ENCODE measurements around the gene SH3GL2.

SH3GL2 gene

GRCh38 chr9:17535176-17535575 lies 43.7 kb upstream of the SH3GL2 start:
- Histone ChIP-seq H2AFZ (ENCODE audit: low read length) (no peak overlapping the region), H3K36me3 (ENCODE audit: insufficient read depth, low read length) (no peaks in the 10 kb centered on the region), H3K27me3 (ENCODE audit: insufficient read depth, low read length, poor library complexity, severe bottlenecking) (no peaks in the 10 kb centered on the region), H3K9ac (ENCODE audit: low read depth, low read length, poor library complexity, severe bottlenecking) (no peak overlapping the region), H3K4me3 (ENCODE audit: low read length, poor library complexity, severe bottlenecking) (no peak overlapping the region), H3K9me3 (ENCODE audit: insufficient read depth, low read depth, low read length) (no peaks in the 10 kb centered on the region), H3K4me2 (ENCODE audit: low read depth, low read length, poor library complexity, severe bottlenecking) (no peak overlapping the region), H3K79me2 (ENCODE audit: insufficient read depth, low read length) (no peaks in the 10 kb centered on the region), H3F3A (ENCODE audit: low read depth) (no peaks in the 10 kb centered on the region), H3K9me2 (replicated peaks; ENCODE audit: low read depth, low read length) (no peaks in the 10 kb centered on the region), H4K20me1 (ENCODE audit: insufficient read depth, low read length, poor library complexity, severe bottlenecking) (no peaks in the 10 kb centered on the region), H3K4me1 (ENCODE audit: insufficient read depth, low read length, poor library complexity, severe bottlenecking) (peaks cover 5% of the 10 kb centered on the region)
- TF ChIP-seq CTCF (conservative IDR thresholded peaks at IDR 0.05; ENCODE audit: low read length) (no peak), EZH2phosphoT487 (IDR thresholded peaks at IDR 0.05; ENCODE audit: borderline replicate concordance) (no peak)

GRCh38 chr9:17536027-17536426 lies 42.8 kb upstream of the SH3GL2 start:
- Histone ChIP-seq H3K9me3 (ENCODE audit: insufficient read depth, low read depth, low read length) (no peaks in the 10 kb centered on the region), H3K9ac (ENCODE audit: low read depth, low read length, poor library complexity, severe bottlenecking) (no peak overlapping the region), H3K4me1 (ENCODE audit: insufficient read depth, low read length, poor library complexity, severe bottlenecking) (peaks cover 5% of the 10 kb centered on the region), H3K36me3 (ENCODE audit: insufficient read depth, low read length) (no peaks in the 10 kb centered on the region), H3K79me2 (ENCODE audit: insufficient read depth, low read length) (no peaks in the 10 kb centered on the region), H3K4me3 (ENCODE audit: low read length, poor library complexity, severe bottlenecking) (no peak overlapping the region), H3F3A (ENCODE audit: low read depth) (no peaks in the 10 kb centered on the region), H3K9me2 (replicated peaks; ENCODE audit: low read depth, low read length) (no peaks in the 10 kb centered on the region), H3K4me2 (ENCODE audit: low read depth, low read length, poor library complexity, severe bottlenecking) (no peak overlapping the region), H3K27me3 (ENCODE audit: insufficient read depth, low read length, poor library complexity, severe bottlenecking) (no peaks in the 10 kb centered on the region), H4K20me1 (ENCODE audit: insufficient read depth, low read length, poor library complexity, severe bottlenecking) (no peaks in the 10 kb centered on the region), H2AFZ (ENCODE audit: low read length) (no peak overlapping the region)
- no peak for TF ChIP-seq EZH2phosphoT487 (IDR thresholded peaks at IDR 0.05; ENCODE audit: borderline replicate concordance)
- TF ChIP-seq CTCF (conservative IDR thresholded peaks at IDR 0.05; ENCODE audit: low read length): no peak

GRCh38 chr9:17551023-17551422 lies 27.8 kb upstream of the SH3GL2 start:
- H3K9me2 ChIP-seq (replicated peaks; ENCODE audit: low read depth, low read length): no peaks in the 10 kb centered on the region
- H3F3A ChIP-seq (ENCODE audit: low read depth): no peaks in the 10 kb centered on the region
- no peak overlapping the region for H3K4me3 ChIP-seq (ENCODE audit: low read length, poor library complexity, severe bottlenecking)
- no peaks in the 10 kb centered on the region for H3K79me2 ChIP-seq (ENCODE audit: insufficient read depth, low read length)
- H4K20me1 ChIP-seq (ENCODE audit: insufficient read depth, low read length, poor library complexity, severe bottlenecking): no peaks in the 10 kb centered on the region
- no peaks in the 10 kb centered on the region for H3K36me3 ChIP-seq (ENCODE audit: insufficient read depth, low read length)
- TF ChIP-seq CTCF (conservative IDR thresholded peaks at IDR 0.05; ENCODE audit: low read length): no peak
- TF ChIP-seq EZH2phosphoT487 (IDR thresholded peaks at IDR 0.05; ENCODE audit: borderline replicate concordance): no peak
- H3K9me3 ChIP-seq (ENCODE audit: insufficient read depth, low read depth, low read length): no peaks in the 10 kb centered on the region
- no peaks in the 10 kb centered on the region for H3K27me3 ChIP-seq (ENCODE audit: insufficient read depth, low read length, poor library complexity, severe bottlenecking)
- H2AFZ ChIP-seq (ENCODE audit: low read length): no peak overlapping the region
- H3K4me2 ChIP-seq (ENCODE audit: low read depth, low read length, poor library complexity, severe bottlenecking): no peak overlapping the region
- H3K4me1 ChIP-seq (ENCODE audit: insufficient read depth, low read length, poor library complexity, severe bottlenecking): no peaks in the 10 kb centered on the region
- no peak overlapping the region for H3K9ac ChIP-seq (ENCODE audit: low read depth, low read length, poor library complexity, severe bottlenecking)
